Measurements from ENCODE around the gene CLDN7.
A peak's percentile ranks its signal among the peaks of the same experiment; 100 is the strongest.

CLDN7 gene

DNA sequence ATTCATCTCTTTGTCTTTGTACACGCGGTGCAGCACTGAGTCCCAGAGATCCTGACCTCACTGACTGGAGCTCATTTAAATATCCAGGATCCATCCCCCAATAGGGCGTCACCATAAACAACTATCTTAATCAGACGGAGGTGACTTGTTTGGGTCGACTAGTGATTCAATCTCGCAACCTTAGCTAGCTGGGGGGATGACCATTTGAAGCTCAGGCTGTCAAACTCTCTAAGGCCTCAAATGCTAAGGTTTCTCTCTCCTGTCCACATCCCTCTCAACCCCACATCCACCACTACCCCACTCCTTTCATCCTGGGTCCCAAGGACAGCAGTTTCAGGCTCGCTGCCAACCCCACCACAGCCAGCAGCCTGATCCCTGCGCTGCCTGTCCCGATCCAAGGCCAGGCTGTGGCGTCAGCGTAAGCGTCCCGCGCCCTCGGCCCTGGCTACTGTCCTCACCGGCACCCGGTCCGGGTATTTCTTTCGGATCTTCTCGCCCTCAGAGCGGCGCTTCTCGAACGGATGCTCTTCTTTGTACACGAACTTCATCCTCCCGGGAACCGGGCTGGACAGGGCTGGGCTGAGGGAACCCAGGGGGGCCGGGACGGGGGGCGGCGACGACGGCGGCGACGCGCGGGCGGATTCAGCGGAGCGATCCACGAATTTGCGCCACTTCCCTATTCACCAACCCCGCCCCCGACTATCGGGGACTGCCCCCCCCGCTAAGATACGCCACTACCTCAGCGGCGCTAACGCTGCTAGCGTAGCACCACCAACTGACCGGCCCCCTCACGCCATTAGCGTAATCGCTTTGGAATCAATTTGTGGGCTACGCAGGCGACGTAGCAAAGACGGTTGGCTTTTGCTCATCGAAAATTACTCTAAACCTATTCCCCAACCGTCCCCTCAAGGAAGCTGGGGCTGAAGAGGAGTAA, 20.2 kb downstream of the CLDN7 start, which contains the start of gene GABARAP:
Gene GABARAP, minus strand, starts transcription at position 667 of the 934 bp plus-strand sequence. Its CDS starts 119 bp downstream, at position 548.
- Histone ChIP-seq H3K27me3 (ENCODE audit: insufficient read depth, low read length, poor library complexity, severe bottlenecking) (peaks cover 5% of the 10 kb centered on the region), H3K4me2 (ENCODE audit: low read depth, low read length, poor library complexity, severe bottlenecking) (peak within 1 kb of the TSS; percentile 75), H3K4me3 (ENCODE audit: low read length, poor library complexity, severe bottlenecking) (peak within 1 kb of the TSS; percentile 86), H3K4me1 (ENCODE audit: insufficient read depth, low read length, poor library complexity, severe bottlenecking) (peaks cover 31% of the 10 kb centered on the region), H3F3A (ENCODE audit: low read depth) (0 out of 2 replicates have a peak, but pooled peaks cover 3% of the 10 kb centered on the region), H3K79me2 (ENCODE audit: insufficient read depth, low read length) (peaks cover 56% of the 10 kb centered on the region), H3K9me2 (replicated peaks; ENCODE audit: low read depth, low read length) (no peaks in the 10 kb centered on the region), H3K36me3 (ENCODE audit: insufficient read depth, low read length) (peaks cover 23% of the 10 kb centered on the region; the same call in 1 of the 2 replicates), H3K9ac (ENCODE audit: low read depth, low read length, poor library complexity, severe bottlenecking) (peak within 1 kb of the TSS; percentile 86), H4K20me1 (ENCODE audit: insufficient read depth, low read length, poor library complexity, severe bottlenecking) (peaks cover 12% of the 10 kb centered on the region), H3K9me3 (ENCODE audit: insufficient read depth, low read depth, low read length) (no peaks in the 10 kb centered on the region), H2AFZ (ENCODE audit: low read length) (peak within 1 kb of the TSS; percentile 87)
- TF ChIP-seq EZH2phosphoT487 (IDR thresholded peaks at IDR 0.05; ENCODE audit: borderline replicate concordance) = no peak
- TF ChIP-seq, protein P1, sequence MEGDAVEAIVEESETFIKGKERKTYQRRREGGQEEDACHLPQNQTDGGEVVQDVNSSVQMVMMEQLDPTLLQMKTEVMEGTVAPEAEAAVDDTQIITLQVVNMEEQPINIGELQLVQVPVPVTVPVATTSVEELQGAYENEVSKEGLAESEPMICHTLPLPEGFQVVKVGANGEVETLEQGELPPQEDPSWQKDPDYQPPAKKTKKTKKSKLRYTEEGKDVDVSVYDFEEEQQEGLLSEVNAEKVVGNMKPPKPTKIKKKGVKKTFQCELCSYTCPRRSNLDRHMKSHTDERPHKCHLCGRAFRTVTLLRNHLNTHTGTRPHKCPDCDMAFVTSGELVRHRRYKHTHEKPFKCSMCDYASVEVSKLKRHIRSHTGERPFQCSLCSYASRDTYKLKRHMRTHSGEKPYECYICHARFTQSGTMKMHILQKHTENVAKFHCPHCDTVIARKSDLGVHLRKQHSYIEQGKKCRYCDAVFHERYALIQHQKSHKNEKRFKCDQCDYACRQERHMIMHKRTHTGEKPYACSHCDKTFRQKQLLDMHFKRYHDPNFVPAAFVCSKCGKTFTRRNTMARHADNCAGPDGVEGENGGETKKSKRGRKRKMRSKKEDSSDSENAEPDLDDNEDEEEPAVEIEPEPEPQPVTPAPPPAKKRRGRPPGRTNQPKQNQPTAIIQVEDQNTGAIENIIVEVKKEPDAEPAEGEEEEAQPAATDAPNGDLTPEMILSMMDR (conservative IDR thresholded peaks at IDR 0.05; ENCODE audit: low read length) = no peak

DNA sequence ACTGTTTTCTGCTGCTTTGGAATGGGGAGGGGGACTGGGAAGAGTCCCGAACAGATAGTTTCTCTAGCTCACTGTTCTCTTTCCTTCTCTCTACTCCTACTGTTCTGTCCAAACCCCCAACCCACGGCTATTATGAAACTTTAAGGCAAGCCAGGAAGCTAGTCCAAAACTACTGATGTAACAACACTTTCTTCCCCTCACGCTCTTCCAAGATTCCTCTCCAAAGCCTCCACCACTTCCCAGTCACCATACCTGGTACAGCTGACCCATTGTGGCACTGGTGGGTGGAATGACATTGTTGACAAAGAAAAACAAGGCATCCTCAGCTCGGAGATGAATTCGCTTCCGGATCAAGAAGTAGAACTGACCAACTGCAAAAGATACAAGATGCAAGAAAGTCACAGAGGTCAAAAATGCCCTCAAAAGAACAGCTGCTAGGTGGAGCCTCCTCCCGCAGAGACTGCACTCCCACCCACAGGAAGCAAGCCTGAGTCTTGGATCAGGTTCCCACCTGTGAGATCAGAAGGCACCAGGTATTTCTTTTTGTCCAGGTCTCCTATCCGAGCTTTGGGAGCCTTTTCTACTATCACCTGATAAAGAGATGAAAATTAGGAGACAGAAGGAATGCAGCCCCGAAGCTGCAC, 21.1 kb downstream of the CLDN7 start:
- TF ChIP-seq EZH2phosphoT487 (IDR thresholded peaks at IDR 0.05; ENCODE audit: borderline replicate concordance) = no peak
- TF ChIP-seq, protein P1 (conservative IDR thresholded peaks at IDR 0.05; ENCODE audit: low read length) = no peak
- Histone ChIP-seq H3K27me3 (ENCODE audit: insufficient read depth, low read length, poor library complexity, severe bottlenecking) (peaks cover 5% of the 10 kb centered on the region), H3K4me3 (ENCODE audit: low read length, poor library complexity, severe bottlenecking) (peak overlapping the region; percentile 86), H3K36me3 (ENCODE audit: insufficient read depth, low read length) (peaks cover 25% of the 10 kb centered on the region; the same call in 1 of the 2 replicates), H2AFZ (ENCODE audit: low read length) (no peak overlapping the region), H4K20me1 (ENCODE audit: insufficient read depth, low read length, poor library complexity, severe bottlenecking) (peaks cover 18% of the 10 kb centered on the region), H3K9me2 (replicated peaks; ENCODE audit: low read depth, low read length) (no peaks in the 10 kb centered on the region), H3K4me1 (ENCODE audit: insufficient read depth, low read length, poor library complexity, severe bottlenecking) (peaks cover 32% of the 10 kb centered on the region), H3K9ac (ENCODE audit: low read depth, low read length, poor library complexity, severe bottlenecking) (peak overlapping the region; percentile 86), H3K4me2 (ENCODE audit: low read depth, low read length, poor library complexity, severe bottlenecking) (peak overlapping the region; percentile 75), H3K79me2 (ENCODE audit: insufficient read depth, low read length) (peaks cover 56% of the 10 kb centered on the region), H3K9me3 (ENCODE audit: insufficient read depth, low read depth, low read length) (no peaks in the 10 kb centered on the region), H3F3A (ENCODE audit: low read depth) (0 out of 2 replicates have a peak, but pooled peaks cover 3% of the 10 kb centered on the region)

DNA sequence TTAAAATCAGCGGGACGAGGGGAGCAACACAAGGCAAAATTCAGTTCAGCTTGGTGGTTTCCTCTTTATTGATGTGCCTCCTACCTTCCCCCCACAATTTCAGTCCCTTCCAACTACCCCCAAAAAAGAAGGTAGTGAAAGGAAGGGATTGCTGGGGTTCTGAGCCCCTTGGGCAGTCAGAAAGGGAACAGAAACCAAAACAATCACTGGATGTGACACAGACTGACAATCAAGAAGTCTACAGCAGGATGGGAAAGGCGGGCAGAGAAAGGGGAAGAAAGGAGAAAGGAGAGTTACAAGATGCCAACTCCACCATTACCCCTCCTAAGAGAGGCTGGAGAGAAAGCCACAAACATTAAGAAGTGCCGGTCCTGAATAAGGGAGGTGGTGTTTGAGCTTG, 21.9 kb downstream of the CLDN7 start:
- Histone ChIP-seq H3K9ac (ENCODE audit: low read depth, low read length, poor library complexity, severe bottlenecking) (peak overlapping the region; percentile 86), H3K9me3 (ENCODE audit: insufficient read depth, low read depth, low read length) (no peaks in the 10 kb centered on the region), H3K36me3 (ENCODE audit: insufficient read depth, low read length) (peaks cover 28% of the 10 kb centered on the region; the same call in 1 of the 2 replicates), H3K79me2 (ENCODE audit: insufficient read depth, low read length) (peaks cover 59% of the 10 kb centered on the region), H3K4me2 (ENCODE audit: low read depth, low read length, poor library complexity, severe bottlenecking) (peak overlapping the region; percentile 75), H3K4me1 (ENCODE audit: insufficient read depth, low read length, poor library complexity, severe bottlenecking) (peaks cover 32% of the 10 kb centered on the region), H4K20me1 (ENCODE audit: insufficient read depth, low read length, poor library complexity, severe bottlenecking) (peaks cover 21% of the 10 kb centered on the region), H3K27me3 (ENCODE audit: insufficient read depth, low read length, poor library complexity, severe bottlenecking) (peaks cover 5% of the 10 kb centered on the region), H3K4me3 (ENCODE audit: low read length, poor library complexity, severe bottlenecking) (peak overlapping the region; percentile 86), H3F3A (ENCODE audit: low read depth) (peaks cover 5% of the 10 kb centered on the region; the same call in 1 of the 2 replicates), H3K9me2 (replicated peaks; ENCODE audit: low read depth, low read length) (no peaks in the 10 kb centered on the region), H2AFZ (ENCODE audit: low read length) (no peak overlapping the region)
- TF ChIP-seq, protein P1 (conservative IDR thresholded peaks at IDR 0.05; ENCODE audit: low read length) = no peak
- TF ChIP-seq EZH2phosphoT487 (IDR thresholded peaks at IDR 0.05; ENCODE audit: borderline replicate concordance) = no peak
